ENCODE measurements around the gene ADPRHL1.

GRCh38 chr13:113460599-113460998 lies 7.3 kb upstream of the ADPRHL1 start:
- TF ChIP-seq CTCF (IDR thresholded peaks at IDR 0.05) (no peak), EZH2 (IDR thresholded peaks at IDR 0.05; ENCODE audit: borderline replicate concordance, insufficient read depth, low read depth, low read length, poor library complexity, severe bottlenecking) (no peak)
